ENCODE measurements around the gene PSME3IP1.

GRCh38 chr16:57185446-57185944 is 344 bp downstream of the PSME3IP1 start:
- TF ChIP-seq POLR2A (IDR thresholded peaks at IDR 0.05; ENCODE audit: extremely low read depth, insufficient read length) (no peak), CTCF (IDR thresholded peaks at IDR 0.05; ENCODE audit: low read depth, low read length) (no peak), MYC (IDR thresholded peaks at IDR 0.05; ENCODE audit: low read depth, low read length) (no peak)

All from NB4 (cell line).